Vagina (tissue), 2 donors: ENCODE data around the gene SCFD2. TPM values are rescaled to one million over a fixed set of nuclear protein-coding genes. Genes with fewer than 3 reads are reported as not detected.

Experiments used
- DNase-seq, 2 donors: peaks; one replicate each; pipeline ENCODE4 v3.0.0-alpha.2; 2017; ENCODE audit errors: extremely low spot score in 2 of 2
- H3K27ac ChIP-seq: fragments of 200-600 bp; sonication (generic); one replicate; pipeline ENCODE4 v1.5.1; 2019
- H3K27me3 ChIP-seq: fragments of 200-600 bp; sonication (generic); one replicate; pipeline ENCODE4 v1.5.1; 2019
- H3K36me3 ChIP-seq, 2 donors: fragments of 200-600 bp; sonication (generic); one replicate each; pipeline ENCODE4 v1.5.1; 2017 to 2019
- H3K4me1 ChIP-seq: fragments of 200-600 bp; sonication (generic); one replicate; pipeline ENCODE4 v1.5.1; 2019
- H3K4me3 ChIP-seq, 2 donors: fragments of 200-600 bp; sonication (generic); 1 replicate in 1 of 2; 2 replicates in 1 of 2; pipeline ENCODE4 v1.5.1; 2016 to 2019
- H3K9me3 ChIP-seq: fragments of 200-600 bp; sonication (generic); one replicate; pipeline ENCODE4 v1.5.1; 2019
- POLR2A ChIP-seq, 2 donors: fragments of 450-650 bp; IDR thresholded peaks; one replicate each; pipeline ENCODE4 v1.6.1; 2017; ENCODE audit warnings: antibody characterized with exemption in 2 of 2, mild to moderate bottlenecking in 2 of 2, moderate library complexity in 2 of 2
- POLR2AphosphoS5 ChIP-seq, 2 donors: sonication (generic); formaldehyde crosslinking; IDR thresholded peaks; one replicate each; pipeline ENCODE4 v1.9.0; 2017; ENCODE audit warnings: antibody characterized with exemption in 2 of 2, mild to moderate bottlenecking in 2 of 2, low read depth in 1 of 2; ENCODE audit not compliant: insufficient read depth in 1 of 2
- intact Hi-C: fragments of 100-400 bp; cut with DNase I; formaldehyde crosslinking; loops from one replicate; pipeline ENCODE4 v1.15.1; 2023
- total RNA-seq: library from RNA; depleted of rRNA; stranded (reverse); fragments of >200 nt; gene quantifications from one replicate; pipeline ENCODE4 v1.2.3, GENCODE V29; 2016
- TF ChIP-seq, protein P1 (sequence below), 3 experiments: fragments of 450-650 bp in 2 of 3; fragments of 200-600 bp in 1 of 3; sonication (generic) in 1 of 3; IDR thresholded peaks; one replicate each; pipeline ENCODE4 v1.5.1; 2017 to 2019; ENCODE audit warnings: antibody characterized with exemption in 3 of 3, mild to moderate bottlenecking in 2 of 3, moderate library complexity in 2 of 3

The SCFD2 gene
- total RNA-seq, 1 donor from 2014 or later = 33.1 TPM

DNA sequence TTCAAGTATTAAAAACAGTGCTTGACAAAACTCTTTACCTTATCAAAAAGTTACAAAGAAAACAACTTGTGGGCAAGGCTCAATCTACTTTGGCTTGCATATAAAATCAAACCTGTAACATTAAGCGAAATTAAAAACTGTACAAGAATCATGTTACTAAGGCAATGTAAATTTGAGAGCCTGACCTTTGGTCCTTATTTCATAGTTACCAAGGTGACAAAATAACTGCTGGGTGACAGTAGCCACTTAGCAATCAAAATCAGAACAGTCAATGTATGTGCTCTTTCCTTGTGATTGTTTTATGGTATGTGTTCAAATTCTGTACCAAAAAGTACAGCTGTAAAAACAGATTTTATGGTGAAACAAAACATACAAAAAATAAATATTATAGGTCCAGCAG is 299.7 kb downstream of the SCFD2 start:
- H3K36me3 ChIP-seq = no peaks in the 10 kb centered on the region
- H3K9me3 ChIP-seq = no peaks in the 10 kb centered on the region
- TF ChIP-seq, protein P1, sequence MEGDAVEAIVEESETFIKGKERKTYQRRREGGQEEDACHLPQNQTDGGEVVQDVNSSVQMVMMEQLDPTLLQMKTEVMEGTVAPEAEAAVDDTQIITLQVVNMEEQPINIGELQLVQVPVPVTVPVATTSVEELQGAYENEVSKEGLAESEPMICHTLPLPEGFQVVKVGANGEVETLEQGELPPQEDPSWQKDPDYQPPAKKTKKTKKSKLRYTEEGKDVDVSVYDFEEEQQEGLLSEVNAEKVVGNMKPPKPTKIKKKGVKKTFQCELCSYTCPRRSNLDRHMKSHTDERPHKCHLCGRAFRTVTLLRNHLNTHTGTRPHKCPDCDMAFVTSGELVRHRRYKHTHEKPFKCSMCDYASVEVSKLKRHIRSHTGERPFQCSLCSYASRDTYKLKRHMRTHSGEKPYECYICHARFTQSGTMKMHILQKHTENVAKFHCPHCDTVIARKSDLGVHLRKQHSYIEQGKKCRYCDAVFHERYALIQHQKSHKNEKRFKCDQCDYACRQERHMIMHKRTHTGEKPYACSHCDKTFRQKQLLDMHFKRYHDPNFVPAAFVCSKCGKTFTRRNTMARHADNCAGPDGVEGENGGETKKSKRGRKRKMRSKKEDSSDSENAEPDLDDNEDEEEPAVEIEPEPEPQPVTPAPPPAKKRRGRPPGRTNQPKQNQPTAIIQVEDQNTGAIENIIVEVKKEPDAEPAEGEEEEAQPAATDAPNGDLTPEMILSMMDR (IDR thresholded peaks at IDR 0.05) = no peak
- TF ChIP-seq POLR2A (IDR thresholded peaks at IDR 0.05) (no peak), POLR2AphosphoS5 (IDR thresholded peaks at IDR 0.05; ENCODE audit: insufficient read depth in 1 of 2, low read depth in 1 of 2) (no peak)
- no peaks in the 10 kb centered on the region for H3K4me1 ChIP-seq
- intact Hi-C loops = no loop called here
- no peak overlapping the region for H3K4me3 ChIP-seq
- no peak for DNase-seq
- H3K27me3 ChIP-seq = no peaks in the 10 kb centered on the region
- no peak overlapping the region for H3K27ac ChIP-seq

DNA sequence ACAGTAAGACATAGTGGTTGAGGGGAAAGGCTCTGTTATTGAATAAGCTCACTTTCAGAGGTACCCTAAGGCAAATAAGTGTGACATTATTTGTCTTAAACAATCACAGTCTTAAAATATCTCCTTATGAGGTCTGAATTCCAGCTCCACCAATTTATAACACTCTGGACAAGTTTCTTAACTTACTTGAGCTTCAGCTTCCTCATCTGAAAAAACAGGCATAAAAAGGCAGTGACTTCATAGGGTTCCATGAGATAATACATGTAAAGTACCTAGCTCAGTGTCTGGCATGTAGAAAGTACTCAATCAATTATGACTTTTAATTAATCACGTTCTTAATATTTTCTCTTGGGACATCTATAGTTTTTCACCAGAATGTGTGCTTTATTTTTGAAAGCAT is 301.3 kb downstream of the SCFD2 start:
- H3K27me3 ChIP-seq = no peaks in the 10 kb centered on the region
- DNase-seq = no peak
- H3K4me3 ChIP-seq = no peak overlapping the region
- H3K4me1 ChIP-seq = no peaks in the 10 kb centered on the region
- H3K9me3 ChIP-seq = no peaks in the 10 kb centered on the region
- no peaks in the 10 kb centered on the region for H3K36me3 ChIP-seq
- intact Hi-C loops = no loop called here
- no peak for TF ChIP-seq POLR2A (IDR thresholded peaks at IDR 0.05)
- TF ChIP-seq, protein P1 (IDR thresholded peaks at IDR 0.05) = no peak
- TF ChIP-seq POLR2AphosphoS5 (IDR thresholded peaks at IDR 0.05; ENCODE audit: insufficient read depth in 1 of 2, low read depth in 1 of 2) = no peak
- no peak overlapping the region for H3K27ac ChIP-seq

DNA sequence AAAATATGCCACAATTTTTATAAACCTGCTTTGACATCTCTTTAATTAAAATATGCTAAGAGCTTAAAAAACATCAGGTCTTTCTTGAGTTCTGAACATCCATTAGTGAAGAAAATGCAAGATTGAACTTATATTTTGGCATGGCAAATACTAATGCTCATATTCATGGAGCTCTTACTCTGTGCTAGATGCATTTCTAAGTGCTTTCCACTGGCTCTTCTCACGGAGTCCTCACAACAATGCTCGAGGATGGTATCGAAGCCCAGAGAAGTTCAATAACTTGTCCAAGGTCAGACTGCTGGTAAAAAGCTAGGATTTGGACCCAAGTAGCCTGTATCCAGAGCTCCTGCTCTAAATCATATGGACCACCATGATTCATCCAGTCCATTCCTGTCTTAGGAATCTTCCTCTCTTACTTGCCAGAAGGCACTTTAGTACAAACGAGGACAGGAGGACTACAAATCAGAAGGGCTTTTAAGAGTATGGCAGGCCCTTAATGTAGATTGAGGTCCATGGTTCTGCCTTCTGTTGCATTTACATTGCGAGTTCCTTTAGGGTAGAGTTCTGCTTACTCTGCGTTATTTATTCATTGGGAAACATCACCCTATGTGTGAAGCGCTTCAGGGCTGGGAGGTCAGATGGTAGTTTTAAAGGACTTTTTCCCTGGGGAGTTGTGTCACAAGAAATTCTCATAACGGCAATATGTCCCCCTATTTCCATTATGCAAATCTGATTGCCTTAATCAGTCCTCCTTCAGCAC is 304.6 kb downstream of the SCFD2 start:
- DNase-seq = no peak
- Histone ChIP-seq H3K36me3 (no peaks in the 10 kb centered on the region), H3K4me1 (no peaks in the 10 kb centered on the region), H3K27me3 (no peaks in the 10 kb centered on the region), H3K27ac (no peak overlapping the region), H3K9me3 (no peaks in the 10 kb centered on the region), H3K4me3 (no peak overlapping the region)
- intact Hi-C loops = no loop called here
- TF ChIP-seq, protein P1 (IDR thresholded peaks at IDR 0.05) = no peak
- TF ChIP-seq POLR2AphosphoS5 (IDR thresholded peaks at IDR 0.05; ENCODE audit: insufficient read depth in 1 of 2, low read depth in 1 of 2) (no peak), POLR2A (IDR thresholded peaks at IDR 0.05) (no peak)

DNA sequence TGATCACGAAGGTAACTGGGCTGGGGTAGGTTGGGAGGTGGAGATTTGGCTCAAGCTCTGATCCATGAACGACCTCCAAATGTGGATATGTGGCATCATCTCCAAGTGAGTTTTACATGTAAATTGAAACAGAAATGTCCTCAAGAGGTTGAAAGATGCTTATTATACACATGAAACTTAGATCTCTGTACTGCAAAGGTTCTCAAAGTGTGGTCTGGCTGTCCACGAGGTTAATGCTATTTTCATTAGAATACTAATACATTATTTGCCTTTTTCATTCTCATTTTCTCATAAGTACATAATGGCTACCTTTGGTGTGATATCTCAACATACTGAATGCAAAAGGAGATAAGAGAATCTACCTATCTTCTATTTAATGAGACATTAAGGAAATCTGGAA is 305.6 kb downstream of the SCFD2 start:
- intact Hi-C loops = no loop called here

DNA sequence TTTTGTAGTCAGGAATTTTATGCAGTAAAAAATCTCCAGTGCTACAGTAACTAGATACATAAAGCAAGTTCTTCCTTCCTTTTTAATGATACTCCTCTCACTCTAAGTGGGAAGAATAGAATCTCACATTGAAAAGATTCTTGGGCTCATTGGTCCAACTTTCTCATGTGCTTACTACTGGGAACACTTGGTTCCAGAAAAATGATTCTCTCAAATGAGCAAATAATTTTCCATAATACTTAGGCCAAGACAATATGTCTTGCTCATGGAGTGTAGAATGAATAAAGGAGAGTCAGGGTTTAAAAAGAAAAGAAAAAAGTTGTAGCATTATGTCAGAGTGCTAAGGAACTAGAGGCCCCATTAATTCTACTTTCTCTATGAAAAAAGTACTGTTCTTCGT is 306.0 kb downstream of the SCFD2 start:
- no peaks in the 10 kb centered on the region for H3K4me1 ChIP-seq
- DNase-seq = no peak
- no peak overlapping the region for H3K27ac ChIP-seq
- TF ChIP-seq POLR2A (IDR thresholded peaks at IDR 0.05) = no peak
- TF ChIP-seq, protein P1 (IDR thresholded peaks at IDR 0.05) = no peak
- TF ChIP-seq POLR2AphosphoS5 (IDR thresholded peaks at IDR 0.05; ENCODE audit: insufficient read depth in 1 of 2, low read depth in 1 of 2) = no peak
- intact Hi-C loops = loop anchor here (5.0 kb wide), 1 partner anchor 482 kb away; no protein-coding TSS in a partner anchor
- no peak overlapping the region for H3K4me3 ChIP-seq
- no peaks in the 10 kb centered on the region for H3K9me3 ChIP-seq
- H3K36me3 ChIP-seq = no peaks in the 10 kb centered on the region
- no peaks in the 10 kb centered on the region for H3K27me3 ChIP-seq

More for the DNA sequence above, 305.6 kb downstream of the SCFD2 start:
- no peaks in the 10 kb centered on the region for H3K36me3 ChIP-seq
- no peak overlapping the region for H3K27ac ChIP-seq
- no peaks in the 10 kb centered on the region for H3K9me3 ChIP-seq
- H3K4me3 ChIP-seq = no peak overlapping the region
- no peaks in the 10 kb centered on the region for H3K27me3 ChIP-seq
- no peaks in the 10 kb centered on the region for H3K4me1 ChIP-seq
- TF ChIP-seq POLR2A (IDR thresholded peaks at IDR 0.05) = no peak
- no peak for TF ChIP-seq POLR2AphosphoS5 (IDR thresholded peaks at IDR 0.05; ENCODE audit: insufficient read depth in 1 of 2, low read depth in 1 of 2)
- TF ChIP-seq, protein P1 (IDR thresholded peaks at IDR 0.05) = no peak
- DNase-seq = no peak
